PC-3 (cell line): ENCODE results near the gene ELL2. TPM values are rescaled to one million over a fixed set of nuclear protein-coding genes. Genes with fewer than 3 reads are reported as not detected.

Source experiments
- ATAC-seq: fragments of 200-7000 bp; cut with Tn5 transposase; 2 replicates; pipeline ENCODE4 v1.9.1; 2020; ENCODE audit warnings: mild to moderate bottlenecking, moderate library complexity
- BruUV-seq: library from RNA; stranded (reverse); fragments of 400-500 nt; replicated peaks from 2 replicates; lab custom pipeline; 2021; lab: Mats Ljungman, UMichigan
- CTCF ChIA-PET: fragments of 300-600 bp; sonication (Branson Sonifier 250); formaldehyde crosslinking; loops from one replicate; lab custom pipeline; 2022; ENCODE audit warnings: antibody characterized with exemption; lab: Charles Lee
- POLR2A ChIA-PET: fragments of 300-600 bp; sonication (Branson Sonifier 250); formaldehyde crosslinking; loops from one replicate; lab custom pipeline; 2022; ENCODE audit warnings: antibody characterized with exemption; ENCODE audit not compliant: unreplicated experiment; lab: Charles Lee
- DNase-seq: peaks from one replicate; pipeline ENCODE4 v3.0.0-alpha.2; 2015
- H2AFZ ChIP-seq: fragments of 300-600 bp; sonication (generic); 2 replicates; pipeline ENCODE4 v1.6.0; 2016; ENCODE audit warnings: antibody characterized with exemption, low read length
- H3F3A ChIP-seq: fragments of 300-600 bp; sonication (generic); one replicate; pipeline ENCODE4 v1.6.0; 2017; ENCODE audit warnings: antibody characterized with exemption, low read length, control low read depth, mild to moderate bottlenecking; ENCODE audit not compliant: unreplicated experiment
- H3K27ac ChIP-seq: fragments of 300-600 bp; sonication (generic); 2 replicates; pipeline ENCODE4 v1.5.1; 2016; ENCODE audit warnings: mild to moderate bottlenecking, low read length
- H3K27me3 ChIP-seq: fragments of 300-600 bp; sonication (generic); 2 replicates; pipeline ENCODE4 v1.6.1; 2016; ENCODE audit warnings: low read length, mixed read lengths
- H3K36me3 ChIP-seq: fragments of 300-600 bp; sonication (generic); 2 replicates; pipeline ENCODE4 v1.6.1; 2016; ENCODE audit warnings: low read depth, mixed run types, low read length, mixed read lengths
- H3K4me1 ChIP-seq: fragments of 300-600 bp; sonication (generic); 2 replicates; pipeline ENCODE4 v1.5.1; 2016; ENCODE audit warnings: low read length; ENCODE audit not compliant: insufficient read depth
- H3K4me2 ChIP-seq: fragments of 300-600 bp; sonication (generic); 2 replicates; pipeline ENCODE4 v1.6.0; 2016; ENCODE audit warnings: low read length
- H3K4me3 ChIP-seq: fragments of 300-600 bp; sonication (generic); 2 replicates; pipeline ENCODE4 v1.5.1; 2016; ENCODE audit warnings: mild to moderate bottlenecking, low read length, mixed read lengths
- H3K79me2 ChIP-seq: fragments of 300-600 bp; sonication (generic); 2 replicates; pipeline ENCODE4 v1.6.1; 2017; ENCODE audit warnings: low read length, mixed read lengths
- H3K9ac ChIP-seq: fragments of 300-600 bp; sonication (generic); 2 replicates; pipeline ENCODE4 v1.6.0; 2016; ENCODE audit warnings: mild to moderate bottlenecking, low read length
- H3K9me2 ChIP-seq: fragments of 300-600 bp; sonication (generic); replicated peaks from 2 replicates; pipeline ENCODE4 v1.6.1; 2016; ENCODE audit warnings: mixed run types, low read length, mixed read lengths
- H3K9me3 ChIP-seq: fragments of 300-600 bp; sonication (generic); 2 replicates; pipeline ENCODE4 v1.6.1; 2016; ENCODE audit warnings: low read length, mixed read lengths
- H4K20me1 ChIP-seq: fragments of 300-600 bp; sonication (generic); 2 replicates; pipeline ENCODE4 v1.6.1; 2016; ENCODE audit warnings: low read length, mixed read lengths
- EZH2 ChIP-seq: fragments of 300-600 bp; sonication (generic); IDR thresholded peaks from one replicate; pipeline ENCODE4 v1.6.1; 2017; ENCODE audit warnings: antibody characterized with exemption, mild to moderate bottlenecking, low read length; ENCODE audit not compliant: unreplicated experiment
- EZH2phosphoT487 ChIP-seq: fragments of 300-600 bp; sonication (generic); IDR thresholded peaks from 2 replicates; pipeline ENCODE4 v1.6.1; 2018; ENCODE audit warnings: mild to moderate bottlenecking, antibody characterized with exemption, low read length, borderline replicate concordance
- intact Hi-C: fragments of 100-400 bp; cut with micrococcal nuclease; formaldehyde crosslinking; loops from 2 replicates; pipeline ENCODE4 v1.9.0; 2023
- total RNA-seq: library from RNA; depleted of rRNA; stranded (reverse); fragments of >200 nt; gene quantifications from 2 replicates; pipeline ENCODE4 v1.2.3, GENCODE V29; 2014
- TF ChIP-seq, protein P1 (sequence below): fragments of 300-600 bp; sonication (generic); conservative IDR thresholded peaks from 2 replicates; pipeline ENCODE4 v1.5.1; 2017; ENCODE audit warnings: antibody characterized with exemption, low read depth, mild to moderate bottlenecking, low read length

ELL2 gene
- total RNA-seq, 1 experiment from 2014 or later: 72.2 TPM

DNA sequence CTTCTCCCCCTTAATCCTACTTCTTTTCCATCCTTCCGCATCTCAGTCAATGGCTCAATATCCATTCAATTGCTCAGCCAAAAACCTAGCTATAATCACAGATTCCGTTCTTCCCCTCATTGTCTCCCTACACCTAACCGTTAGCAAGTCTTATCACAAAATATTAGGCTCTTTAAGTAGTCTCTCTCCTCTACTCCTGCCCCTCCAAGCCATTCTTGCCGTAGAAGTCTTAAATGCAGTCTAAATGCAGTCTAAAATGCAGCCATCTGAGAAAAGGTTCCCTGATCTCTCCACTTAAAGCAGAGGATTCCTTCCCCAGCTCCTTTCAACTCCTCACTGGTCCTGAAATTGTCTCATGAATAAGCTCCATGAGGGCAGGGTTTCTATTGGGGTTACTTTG, 57.8 kb downstream of the ELL2 start:
- peaks cover 67% of the 10 kb centered on the region for H3K36me3 ChIP-seq
- H3K79me2 ChIP-seq: peaks cover 48% of the 10 kb centered on the region
- no peak overlapping the region for H2AFZ ChIP-seq
- TF ChIP-seq EZH2phosphoT487 (no peak), EZH2 (no peak)
- TF ChIP-seq, protein P1, sequence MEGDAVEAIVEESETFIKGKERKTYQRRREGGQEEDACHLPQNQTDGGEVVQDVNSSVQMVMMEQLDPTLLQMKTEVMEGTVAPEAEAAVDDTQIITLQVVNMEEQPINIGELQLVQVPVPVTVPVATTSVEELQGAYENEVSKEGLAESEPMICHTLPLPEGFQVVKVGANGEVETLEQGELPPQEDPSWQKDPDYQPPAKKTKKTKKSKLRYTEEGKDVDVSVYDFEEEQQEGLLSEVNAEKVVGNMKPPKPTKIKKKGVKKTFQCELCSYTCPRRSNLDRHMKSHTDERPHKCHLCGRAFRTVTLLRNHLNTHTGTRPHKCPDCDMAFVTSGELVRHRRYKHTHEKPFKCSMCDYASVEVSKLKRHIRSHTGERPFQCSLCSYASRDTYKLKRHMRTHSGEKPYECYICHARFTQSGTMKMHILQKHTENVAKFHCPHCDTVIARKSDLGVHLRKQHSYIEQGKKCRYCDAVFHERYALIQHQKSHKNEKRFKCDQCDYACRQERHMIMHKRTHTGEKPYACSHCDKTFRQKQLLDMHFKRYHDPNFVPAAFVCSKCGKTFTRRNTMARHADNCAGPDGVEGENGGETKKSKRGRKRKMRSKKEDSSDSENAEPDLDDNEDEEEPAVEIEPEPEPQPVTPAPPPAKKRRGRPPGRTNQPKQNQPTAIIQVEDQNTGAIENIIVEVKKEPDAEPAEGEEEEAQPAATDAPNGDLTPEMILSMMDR: no peak
- intact Hi-C loops: loop anchor here (5.0 kb wide), 1 partner anchor 48 kb away; no protein-coding TSS in a partner anchor
- no peak overlapping the region for H3K4me3 ChIP-seq
- no peak for ATAC-seq
- no peaks in the 10 kb centered on the region for H4K20me1 ChIP-seq
- no peak overlapping the region for H3K4me2 ChIP-seq
- ChIA-PET CTCF (no interaction called here), POLR2A (no interaction called here)
- H3F3A ChIP-seq: no peaks in the 10 kb centered on the region
- H3K27me3 ChIP-seq: no peaks in the 10 kb centered on the region
- H3K9ac ChIP-seq: no peak overlapping the region
- no TSS peak for BruUV-seq
- no peak for DNase-seq
- no peaks in the 10 kb centered on the region for H3K9me2 ChIP-seq
- no peak overlapping the region for H3K27ac ChIP-seq
- peaks cover 16% of the 10 kb centered on the region for H3K4me1 ChIP-seq
- H3K9me3 ChIP-seq: no peaks in the 10 kb centered on the region

- Histone ChIP-seq H3K4me2 (peak overlapping the region; percentile 27; the same call in 1 of the 2 replicates), H3K9me3 (no peaks in the 10 kb centered on the region), H3K36me3 (peaks cover 71% of the 10 kb centered on the region), H4K20me1 (no peaks in the 10 kb centered on the region), H3K4me1 (peaks cover 15% of the 10 kb centered on the region; the same call in 1 of the 2 replicates), H3F3A (no peaks in the 10 kb centered on the region), H3K4me3 (no peak overlapping the region), H3K9me2 (no peaks in the 10 kb centered on the region), H3K27me3 (no peaks in the 10 kb centered on the region), H3K9ac (no peak overlapping the region; the same call in 1 of the 2 replicates), H3K79me2 (peaks cover 43% of the 10 kb centered on the region), H2AFZ (no peak overlapping the region), H3K27ac (peak overlapping the region; percentile 55)
- ATAC-seq (peak; percentile 87), DNase-seq (peak; percentile 69)
- ChIA-PET POLR2A (no interaction called here), CTCF (no interaction called here)
- intact Hi-C loops: loop anchor here (5.0 kb wide), 1 partner anchor 50 kb away; no protein-coding TSS in a partner anchor
- BruUV-seq: no TSS peak
- TF ChIP-seq, protein P1: no peak
- no peak for TF ChIP-seq EZH2
- TF ChIP-seq EZH2phosphoT487: no peak
These were observed 59.7 kb downstream of the ELL2 start for GRCh38 chr5:95901676-95902627.
